Breast epithelium (tissue), 4 donors: ENCODE results near the gene DCN. TPM values are rescaled to one million over a fixed set of nuclear protein-coding genes. Genes with fewer than 3 reads are reported as not detected.

Experiments used
- DNase-seq, 2 donors: peaks; one replicate each; pipeline ENCODE4 v3.0.0-alpha.2; 2019; ENCODE audit warnings: low spot score in 2 of 2
- H3K27ac ChIP-seq, 2 donors: fragments of 200-600 bp; sonication (generic) in 1 of 2; one replicate each; pipeline ENCODE4 v1.5.1; 2016 to 2019; ENCODE audit warnings: mild to moderate bottlenecking in 1 of 2
- H3K27me3 ChIP-seq, 2 donors: fragments of 200-600 bp; sonication (generic) in 1 of 2; one replicate each; pipeline versions ENCODE4 v1.5.1 to v1.6.0; 2017 to 2019; ENCODE audit warnings: control low read depth in 1 of 2, mild to moderate bottlenecking in 1 of 2
- H3K36me3 ChIP-seq: fragments of 200-600 bp; one replicate; pipeline ENCODE4 v1.5.1; 2019
- H3K4me1 ChIP-seq, 2 donors: fragments of 200-600 bp; sonication (generic); one replicate each; pipeline ENCODE4 v1.5.1; 2016 to 2019; ENCODE audit warnings: control low read depth in 1 of 2
- H3K4me3 ChIP-seq, 3 donors: fragments of 200-600 bp; sonication (generic); 1 replicate in 2 of 3; 2 replicates in 1 of 3; pipeline ENCODE4 v1.5.1; 2016 to 2019; ENCODE audit warnings: mild to moderate bottlenecking in 3 of 3, moderate library complexity in 2 of 3
- H3K9me3 ChIP-seq, 2 donors: fragments of 200-600 bp; sonication (generic) in 1 of 2; one replicate each; pipeline ENCODE4 v1.5.1; 2016 to 2019; ENCODE audit warnings: control low read depth in 1 of 2
- POLR2A ChIP-seq: fragments of 450-650 bp; IDR thresholded peaks from one replicate; pipeline ENCODE4 v1.6.1; 2016; ENCODE audit warnings: antibody characterized with exemption, mild to moderate bottlenecking, moderate library complexity
- POLR2AphosphoS5 ChIP-seq, 3 donors: sonication (generic); formaldehyde crosslinking; IDR thresholded peaks; one replicate each; pipeline ENCODE4 v1.6.1; 2017; ENCODE audit warnings: antibody characterized with exemption in 3 of 3
- intact Hi-C: fragments of 100-400 bp; cut with DNase I; formaldehyde crosslinking; loops from one replicate; pipeline ENCODE4 v1.15.1; 2023; ENCODE audit warnings: low total_unique reads
- total RNA-seq, 3 donors: library from RNA; depleted of rRNA; stranded (reverse); fragments of >200 nt; gene quantifications; one replicate each; pipeline ENCODE4 v1.1.0, GENCODE V29; 2016
- TF ChIP-seq, protein P1 (sequence below), 3 donors: fragments of 450-650 bp; IDR thresholded peaks; one replicate each; pipeline ENCODE4 v1.5.1; 2016 to 2017; ENCODE audit warnings: antibody characterized with exemption in 3 of 3, mild to moderate bottlenecking in 3 of 3, moderate library complexity in 3 of 3

The DCN gene
- total RNA-seq, 3 donors from 2014 or later, result 1,081 to 4,374 (median 1,702) TPM

DNA sequence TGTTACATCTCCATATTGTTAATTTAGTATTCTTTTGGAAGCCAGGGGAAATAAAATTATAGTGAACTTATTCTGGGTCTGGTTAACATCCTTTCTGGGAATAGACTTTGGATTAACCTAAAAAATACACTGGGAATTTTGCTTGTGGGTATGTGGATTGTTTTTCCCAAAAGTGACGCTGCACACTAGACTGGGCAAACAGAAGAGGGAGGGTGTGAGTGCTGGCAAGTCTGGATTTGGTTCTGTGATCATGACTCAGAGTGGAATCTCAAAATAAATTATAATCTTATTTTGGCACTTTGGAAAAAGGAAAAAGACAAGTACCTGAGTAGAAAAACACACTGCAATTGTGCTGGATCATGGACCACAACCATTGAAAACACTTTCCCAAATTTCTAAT, 56.1 kb downstream of the DCN start:
- intact Hi-C loops, result no loop called here
- H3K27me3 ChIP-seq, result no peaks in the 10 kb centered on the region
- no peaks in the 10 kb centered on the region for H3K4me1 ChIP-seq
- no peaks in the 10 kb centered on the region for H3K36me3 ChIP-seq
- no peaks in the 10 kb centered on the region for H3K9me3 ChIP-seq
- no peak overlapping the region for H3K27ac ChIP-seq
- no peak for DNase-seq
- no peak for TF ChIP-seq POLR2AphosphoS5 (IDR thresholded peaks at IDR 0.05)
- TF ChIP-seq, protein P1, sequence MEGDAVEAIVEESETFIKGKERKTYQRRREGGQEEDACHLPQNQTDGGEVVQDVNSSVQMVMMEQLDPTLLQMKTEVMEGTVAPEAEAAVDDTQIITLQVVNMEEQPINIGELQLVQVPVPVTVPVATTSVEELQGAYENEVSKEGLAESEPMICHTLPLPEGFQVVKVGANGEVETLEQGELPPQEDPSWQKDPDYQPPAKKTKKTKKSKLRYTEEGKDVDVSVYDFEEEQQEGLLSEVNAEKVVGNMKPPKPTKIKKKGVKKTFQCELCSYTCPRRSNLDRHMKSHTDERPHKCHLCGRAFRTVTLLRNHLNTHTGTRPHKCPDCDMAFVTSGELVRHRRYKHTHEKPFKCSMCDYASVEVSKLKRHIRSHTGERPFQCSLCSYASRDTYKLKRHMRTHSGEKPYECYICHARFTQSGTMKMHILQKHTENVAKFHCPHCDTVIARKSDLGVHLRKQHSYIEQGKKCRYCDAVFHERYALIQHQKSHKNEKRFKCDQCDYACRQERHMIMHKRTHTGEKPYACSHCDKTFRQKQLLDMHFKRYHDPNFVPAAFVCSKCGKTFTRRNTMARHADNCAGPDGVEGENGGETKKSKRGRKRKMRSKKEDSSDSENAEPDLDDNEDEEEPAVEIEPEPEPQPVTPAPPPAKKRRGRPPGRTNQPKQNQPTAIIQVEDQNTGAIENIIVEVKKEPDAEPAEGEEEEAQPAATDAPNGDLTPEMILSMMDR (IDR thresholded peaks at IDR 0.05), result no peak
- no peak for TF ChIP-seq POLR2A
- no peak overlapping the region for H3K4me3 ChIP-seq

DNA sequence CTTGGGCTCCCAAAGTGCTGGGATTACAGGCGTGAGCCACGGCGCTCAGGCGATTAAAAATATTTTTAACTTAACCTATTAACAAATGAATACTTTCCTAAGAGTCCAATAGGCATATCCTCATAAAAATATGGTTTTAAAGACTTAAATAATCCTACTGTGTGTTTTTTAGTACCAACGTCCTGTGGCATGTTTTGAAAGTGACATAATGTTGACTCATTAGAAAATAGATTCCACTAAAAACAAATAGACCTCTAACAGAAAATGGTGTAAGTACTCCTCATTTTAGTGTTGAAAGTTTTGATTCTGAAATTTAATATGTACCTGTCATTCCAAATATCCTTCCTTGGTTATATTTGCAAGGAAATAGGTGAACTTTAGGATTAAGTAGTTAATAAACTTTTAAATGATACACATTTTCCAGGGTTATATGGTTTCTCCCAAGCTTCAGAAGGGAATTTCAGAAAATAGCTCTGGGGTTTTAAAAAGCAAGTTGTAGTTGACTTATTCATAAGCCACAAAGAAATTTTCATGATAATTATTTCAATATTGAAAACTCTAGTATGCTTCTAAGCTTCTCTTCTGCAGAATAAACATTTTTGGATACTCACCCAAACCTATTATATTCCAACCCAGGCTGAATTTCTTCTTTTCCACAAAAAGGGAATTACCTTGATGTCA, 59.2 kb downstream of the DCN start:
- no peak for DNase-seq
- Histone ChIP-seq H3K4me3 (no peak overlapping the region), H3K27ac (peak overlapping the region in 1 of 2 donors; percentile 3), H3K9me3 (no peaks in the 10 kb centered on the region), H3K27me3 (no peaks in the 10 kb centered on the region), H3K36me3 (no peaks in the 10 kb centered on the region), H3K4me1 (no peaks in the 10 kb centered on the region)
- intact Hi-C loops, result no loop called here
- TF ChIP-seq, protein P1 (IDR thresholded peaks at IDR 0.05), result no peak
- TF ChIP-seq POLR2AphosphoS5 (IDR thresholded peaks at IDR 0.05) (no peak), POLR2A (no peak)

- no peaks in the 10 kb centered on the region for H3K4me1 ChIP-seq
- H3K36me3 ChIP-seq, result no peaks in the 10 kb centered on the region
- intact Hi-C loops, result no loop called here
- no peak for TF ChIP-seq POLR2AphosphoS5 (IDR thresholded peaks at IDR 0.05)
- TF ChIP-seq POLR2A, result no peak
- H3K27ac ChIP-seq, result no peak overlapping the region
- H3K9me3 ChIP-seq, result no peaks in the 10 kb centered on the region
- DNase-seq, result no peak
- no peak overlapping the region for H3K4me3 ChIP-seq
- no peaks in the 10 kb centered on the region for H3K27me3 ChIP-seq
Measured at GRCh38 chr12:91120781-91121180, 61.8 kb downstream of the DCN start.

DNA sequence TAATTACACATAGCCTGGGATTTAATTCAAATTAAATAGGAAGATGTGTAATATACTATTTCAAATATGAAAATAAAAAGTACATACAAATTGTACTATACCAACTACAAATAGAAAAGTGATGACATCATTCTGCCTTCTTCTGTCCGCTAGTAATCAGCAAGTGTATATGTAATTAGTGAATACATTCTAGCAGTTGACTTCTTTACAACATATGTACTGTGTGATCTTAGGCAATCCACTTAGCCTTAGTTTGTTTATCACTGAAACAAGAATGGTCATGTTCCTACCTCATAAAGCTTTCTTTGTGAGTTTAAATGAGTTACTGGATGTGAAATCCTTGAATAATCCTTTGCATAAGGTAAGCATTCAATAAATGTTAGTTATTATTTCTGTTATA, 63.5 kb downstream of the DCN start:
- no peak overlapping the region for H3K4me3 ChIP-seq
- intact Hi-C loops, result no loop called here
- no peaks in the 10 kb centered on the region for H3K27me3 ChIP-seq
- H3K9me3 ChIP-seq, result no peaks in the 10 kb centered on the region
- TF ChIP-seq POLR2AphosphoS5 (IDR thresholded peaks at IDR 0.05) (no peak), POLR2A (no peak)
- TF ChIP-seq, protein P1 (IDR thresholded peaks at IDR 0.05), result no peak
- no peak for DNase-seq
- no peaks in the 10 kb centered on the region for H3K4me1 ChIP-seq
- H3K36me3 ChIP-seq, result no peaks in the 10 kb centered on the region
- H3K27ac ChIP-seq, result no peak overlapping the region

DNA sequence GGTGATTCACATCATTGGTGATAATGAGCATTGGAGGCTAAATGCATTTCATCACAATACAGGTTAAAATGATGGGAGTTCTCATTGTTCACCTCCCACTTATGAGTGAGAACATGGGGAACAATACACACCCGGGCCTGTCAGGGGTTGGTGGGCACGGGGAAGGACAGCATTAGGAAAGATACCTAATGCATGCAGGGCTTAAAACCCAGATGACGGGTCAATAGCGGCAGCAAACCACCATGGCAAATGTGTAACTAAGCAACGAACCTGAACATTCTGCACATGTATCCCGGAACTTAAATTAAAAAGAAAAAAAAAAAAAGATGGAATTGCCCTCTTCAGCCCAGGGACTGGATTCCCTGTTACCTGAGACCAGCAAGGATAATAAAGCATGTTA, 69.0 kb downstream of the DCN start:
- no peak for TF ChIP-seq POLR2AphosphoS5 (IDR thresholded peaks at IDR 0.05)
- TF ChIP-seq, protein P1 (IDR thresholded peaks at IDR 0.05), result no peak
- TF ChIP-seq POLR2A, result no peak

More for the DNA sequence above, 69.0 kb downstream of the DCN start:
- DNase-seq, result no peak
- no peaks in the 10 kb centered on the region for H3K36me3 ChIP-seq
- H3K27me3 ChIP-seq, result no peaks in the 10 kb centered on the region
- H3K4me1 ChIP-seq, result no peaks in the 10 kb centered on the region
- H3K27ac ChIP-seq, result peak overlapping the region in 1 of 2 donors; percentile 56
- no peaks in the 10 kb centered on the region for H3K9me3 ChIP-seq
- H3K4me3 ChIP-seq, result no peak overlapping the region
- intact Hi-C loops, result no loop called here
